Neural progenitor cell (in vitro differentiated cells): ENCODE measurements around the gene FBXO17.

Source experiments
- CTCF ChIP-seq: fragments of 200-600 bp; sonication (generic); IDR thresholded peaks from 2 replicates; pipeline ENCODE4 v1.5.1; 2017; ENCODE audit warnings: antibody characterized with exemption, mild to moderate bottlenecking
- EZH2 ChIP-seq: fragments of 200-600 bp; sonication (generic); IDR thresholded peaks from 2 replicates; pipeline ENCODE4 v1.6.1; 2017; ENCODE audit warnings: antibody characterized with exemption, mild to moderate bottlenecking, moderate library complexity
- EZH2phosphoT487 ChIP-seq: fragments of 200-600 bp; sonication (generic); IDR thresholded peaks from 2 replicates; pipeline ENCODE4 v1.6.1; 2017; ENCODE audit warnings: antibody characterized with exemption

GRCh38 chr19:38933544-38933943 is 42.0 kb downstream of the FBXO17 start:
- TF ChIP-seq CTCF (no peak), EZH2phosphoT487 (no peak), EZH2 (no peak)
